ENCODE measurements around the gene ALDH1B1.

GRCh38 chr9:38343037-38343436 is 49.5 kb upstream of the ALDH1B1 start:
- TF ChIP-seq POLR2AphosphoS5 (IDR thresholded peaks at IDR 0.05; ENCODE audit: borderline replicate concordance, low read depth, low read length) (no peak), EZH2 (IDR thresholded peaks at IDR 0.05) (no peak)

All from SK-N-MC (cell line).